Stimulated activated CD8-positive, alpha-beta memory T cell treated with anti-CD3 and anti-CD28 coated beads, Interleukin-7, amount 100 ng/mL, for 48 hours (primary cell): ENCODE results near the gene CYB5D1.

ENCODE experiments used
- DNase-seq, 2 donors: peaks; one replicate each; pipeline ENCODE4 v3.0.0-alpha.2; 2020; ENCODE audit warnings: low read depth in 1 of 2; ENCODE audit errors: extremely low read depth in 1 of 2

Gene CYB5D1

DNA sequence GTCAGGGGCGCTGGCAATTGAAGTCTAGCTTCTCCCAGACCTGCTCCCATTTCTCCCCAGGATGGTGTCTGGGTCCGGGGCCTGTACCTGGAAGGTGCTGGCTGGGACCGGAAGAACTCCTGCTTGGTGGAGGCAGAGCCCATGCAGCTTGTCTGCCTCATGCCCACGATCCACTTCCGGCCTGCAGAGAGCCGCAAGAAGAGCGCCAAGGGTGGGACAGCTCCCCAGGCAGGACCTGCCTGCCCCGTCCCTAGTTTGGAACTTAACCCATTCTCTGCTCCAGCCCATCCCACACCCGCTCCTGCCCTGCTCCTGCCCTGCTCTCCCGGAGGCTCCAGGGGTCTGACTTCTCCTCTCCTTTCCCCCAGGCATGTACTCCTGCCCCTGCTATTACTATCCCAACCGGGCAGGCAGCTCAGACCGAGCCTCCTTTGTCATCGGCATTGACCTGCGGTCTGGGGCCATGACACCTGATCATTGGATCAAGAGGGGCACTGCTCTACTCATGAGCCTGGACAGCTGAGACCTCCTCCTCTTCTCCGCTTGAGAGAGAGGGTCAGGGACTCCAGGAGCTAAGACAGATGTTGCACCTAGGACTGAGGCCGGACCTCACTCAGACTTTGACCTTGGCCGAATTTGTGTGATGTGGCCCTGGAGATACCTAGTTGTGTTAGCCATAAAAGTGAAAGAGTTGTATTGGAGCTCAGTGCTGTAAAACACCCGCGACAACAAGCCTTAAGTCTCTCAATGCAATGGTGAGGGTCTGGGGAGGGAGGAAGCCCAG is 24.6 kb upstream of the CYB5D1 start:
- no peak for DNase-seq

DNA sequence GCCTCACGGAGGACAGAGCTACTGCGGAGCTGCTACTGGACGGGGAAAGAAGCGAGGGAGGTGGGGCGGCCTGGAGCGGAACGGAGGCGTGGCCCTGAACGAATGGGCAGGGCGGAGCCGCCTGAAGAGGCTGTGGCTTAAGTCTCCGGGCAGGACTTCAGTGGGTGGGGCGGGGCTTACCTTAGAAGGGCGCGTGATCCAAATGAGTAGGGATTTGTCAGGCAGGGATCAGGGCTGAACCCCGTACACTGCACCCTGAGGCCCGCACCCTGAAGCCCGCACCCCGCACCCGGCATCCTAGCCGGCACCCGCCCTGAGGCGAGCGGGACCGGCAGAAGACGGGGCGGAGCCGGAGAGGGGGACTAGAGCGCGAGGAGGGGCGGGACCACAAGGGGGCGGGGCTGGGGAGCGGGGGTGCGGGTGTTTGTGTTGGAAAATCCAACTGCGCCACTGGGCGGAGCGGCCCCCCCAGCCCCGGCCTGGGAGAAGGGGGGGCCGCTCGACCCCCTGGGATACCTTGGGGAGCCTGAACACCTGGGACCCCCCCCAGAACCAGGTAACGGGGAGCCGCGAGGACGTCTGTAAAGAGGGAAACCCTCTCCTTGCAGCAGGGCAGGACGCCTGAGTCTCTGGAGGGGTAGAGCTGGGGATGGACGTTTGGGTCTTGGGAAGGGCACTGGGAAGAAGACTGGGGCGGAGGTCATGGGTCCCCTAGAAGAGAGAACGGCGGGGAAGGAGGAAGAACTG is 23.8 kb upstream of the CYB5D1 start, which contains the start of gene KDM6B:
Gene KDM6B, plus strand, starts transcription at position 423 of the 747 bp plus-strand sequence. CDS start 11,338 bp downstream, outside the sequence.
- peak in 1 of 2 donors; percentile 84 for DNase-seq

DNA sequence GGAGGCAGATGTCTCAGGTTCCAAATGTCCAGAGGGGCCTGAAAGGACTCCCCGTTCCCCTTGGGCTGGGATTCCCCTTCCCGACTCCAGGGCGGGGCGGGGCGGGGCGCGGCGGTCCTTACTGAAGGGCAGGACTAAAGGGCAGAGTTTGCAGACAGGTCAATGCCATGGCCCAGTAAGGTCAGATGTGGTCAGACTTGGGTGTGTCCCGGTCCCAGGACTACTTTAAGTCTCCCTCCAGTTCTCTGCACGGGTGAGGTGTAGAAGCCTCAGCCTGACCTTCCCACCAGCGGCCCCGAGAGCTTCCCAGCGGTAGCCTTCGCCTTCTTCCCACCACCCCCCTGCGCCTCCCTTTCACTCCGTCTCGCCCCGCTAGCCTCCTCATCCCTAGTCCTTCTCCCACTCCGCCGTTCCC is 23.3 kb upstream of the CYB5D1 start:
- no peak for DNase-seq

DNA sequence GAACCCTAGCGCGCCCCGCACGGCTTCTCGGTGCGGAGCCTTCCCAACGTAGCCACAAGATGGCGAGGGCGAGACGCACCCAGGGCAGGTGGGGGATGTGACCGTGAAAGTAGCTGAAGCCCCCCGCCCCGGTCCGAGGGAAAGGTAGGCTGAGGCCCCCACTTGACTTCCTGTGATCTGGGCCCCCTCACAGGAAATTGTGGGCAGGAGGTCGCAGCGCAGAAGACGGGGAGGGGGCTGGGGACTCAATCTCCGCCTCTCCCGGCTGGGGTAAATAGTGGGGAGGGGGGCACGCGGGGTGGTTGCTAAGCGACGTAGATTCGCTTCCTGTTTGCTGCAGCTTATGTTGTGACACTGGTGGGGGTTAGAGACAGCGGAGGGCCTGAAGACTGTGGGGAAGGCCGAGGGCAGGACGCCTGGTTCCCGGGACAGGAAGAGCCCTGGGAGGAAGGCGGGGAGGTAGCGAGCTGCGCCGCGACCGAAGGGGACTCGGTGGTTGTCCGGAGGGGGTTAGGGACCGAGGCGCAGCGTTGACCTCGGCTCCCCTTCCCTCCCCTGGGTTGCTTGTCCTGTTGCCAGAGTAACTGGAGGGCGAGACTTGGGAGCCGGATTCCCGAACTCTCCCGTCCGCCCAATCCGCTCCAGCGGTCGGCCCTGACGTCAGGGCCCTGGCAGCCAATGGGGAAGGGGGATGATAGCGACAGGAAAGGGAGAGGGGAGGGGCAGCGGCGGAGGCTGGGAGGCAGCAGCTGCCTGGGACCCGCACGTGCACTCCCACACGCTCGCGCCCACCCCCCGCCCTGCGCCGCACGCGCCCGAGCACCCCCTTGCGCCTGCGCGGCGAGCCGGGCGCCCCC is 22.6 kb upstream of the CYB5D1 start:
- DNase-seq = peak; percentile 84 to 87

DNA sequence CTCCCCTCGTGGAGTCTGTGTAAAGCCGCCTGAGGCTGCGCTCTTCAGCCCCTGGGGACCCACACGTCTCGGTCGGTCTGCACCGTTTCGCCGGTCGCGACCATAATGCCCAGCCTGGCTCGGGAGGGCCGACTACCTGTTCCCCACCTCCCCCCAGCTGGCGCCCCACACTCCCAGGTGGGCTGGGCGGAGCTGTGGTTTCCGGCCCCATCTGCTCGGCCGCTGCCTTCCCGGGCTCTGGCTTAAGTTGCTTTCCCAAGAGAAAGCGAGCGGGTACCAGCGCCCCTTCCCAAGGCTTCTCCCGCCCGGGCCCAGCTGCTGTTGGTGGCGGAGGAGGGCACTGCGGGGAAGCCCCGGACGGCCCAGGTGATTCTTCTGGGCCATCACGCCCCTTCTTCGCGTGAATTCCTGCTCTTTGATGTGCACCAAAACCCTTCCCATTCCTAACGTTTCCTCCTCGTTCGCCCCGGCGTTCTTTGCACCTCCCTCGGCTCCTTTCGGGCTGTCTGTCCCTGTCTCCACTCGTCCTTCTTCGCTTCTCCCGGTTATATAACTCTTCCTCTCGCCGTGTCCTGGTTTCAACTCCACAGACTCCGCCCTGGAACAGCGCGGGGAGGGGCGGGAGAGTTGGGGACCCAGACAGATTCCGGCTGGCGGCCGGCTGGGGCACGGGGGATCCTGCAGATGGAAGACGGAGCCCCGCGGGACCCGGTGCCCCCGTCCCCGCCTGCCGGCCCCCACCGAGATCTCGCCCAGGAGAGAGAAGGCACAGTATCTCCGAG is 21.8 kb upstream of the CYB5D1 start:
- no peak for DNase-seq

DNA sequence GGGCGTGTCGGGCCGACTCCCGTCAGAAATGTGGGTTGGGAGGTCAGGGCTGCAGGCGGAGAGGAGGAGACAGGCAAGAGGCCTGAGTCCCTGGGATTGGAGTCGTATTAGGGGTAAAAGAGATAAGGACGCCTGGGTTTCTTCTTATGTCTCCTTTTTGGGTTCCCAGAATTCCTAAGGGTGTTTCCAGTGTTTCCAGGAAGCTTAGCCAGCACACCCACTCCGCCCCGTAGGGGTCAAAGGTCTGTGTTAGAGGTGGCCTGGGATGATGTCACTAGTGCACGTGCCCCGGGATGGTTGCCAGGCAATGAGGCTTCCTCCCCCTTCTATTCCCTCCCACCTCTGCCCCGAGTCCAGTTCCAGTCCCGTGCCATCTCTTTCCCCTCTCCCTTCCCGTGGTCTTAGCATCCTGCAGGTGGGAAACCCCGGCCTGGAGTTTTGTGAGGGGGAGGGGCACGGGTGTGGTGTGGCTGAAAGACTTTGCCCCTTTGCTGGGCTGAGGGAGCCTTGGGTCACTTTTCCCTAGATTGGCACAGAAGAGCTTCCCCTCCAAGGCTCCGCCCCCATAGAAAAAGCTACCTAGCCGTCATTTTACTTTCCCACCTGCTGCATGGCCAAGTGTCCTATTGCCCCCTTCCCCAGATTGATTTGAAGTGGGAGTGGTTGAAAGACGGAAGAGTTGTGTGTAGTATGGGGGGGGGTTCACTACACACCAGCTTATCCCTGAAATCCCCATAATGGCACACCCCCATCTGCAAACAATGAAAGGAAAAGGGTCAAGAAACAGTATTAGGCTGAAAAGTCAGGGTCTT is 21.0 kb upstream of the CYB5D1 start:
- DNase-seq = peak in 1 of 2 donors; percentile 67

DNA sequence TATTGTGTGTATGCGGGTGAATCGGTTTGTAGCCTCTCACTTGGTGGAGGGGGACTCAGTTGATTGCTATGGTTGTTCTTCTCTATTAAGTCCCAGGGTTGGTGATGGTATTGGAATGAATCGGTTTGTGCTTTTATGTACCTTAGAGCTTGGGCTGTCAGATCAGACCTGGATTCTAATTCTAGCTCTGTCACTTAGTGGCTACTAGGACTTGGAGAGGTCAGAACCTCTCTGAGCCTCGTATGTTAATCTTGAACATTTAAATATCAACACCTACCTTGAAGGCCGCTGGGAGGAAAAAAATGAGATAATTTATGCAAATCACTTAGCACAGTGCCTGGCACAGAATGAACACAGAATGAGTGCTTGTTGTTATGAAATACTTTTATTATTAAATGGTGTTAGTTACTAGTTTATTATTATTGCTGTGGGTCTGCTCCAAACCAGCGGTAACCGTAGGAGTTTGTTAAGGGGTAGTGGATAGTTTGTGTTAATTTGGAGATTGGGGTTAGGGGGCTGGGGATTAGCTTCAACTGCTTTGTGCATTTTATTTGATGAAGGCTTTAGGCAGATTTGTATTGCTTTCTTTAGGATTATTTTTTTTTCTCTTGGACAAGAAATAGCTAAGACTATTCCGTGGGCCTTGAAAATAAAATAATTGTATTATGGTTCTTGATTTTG is 20.3 kb upstream of the CYB5D1 start:
- no peak for DNase-seq

DNA sequence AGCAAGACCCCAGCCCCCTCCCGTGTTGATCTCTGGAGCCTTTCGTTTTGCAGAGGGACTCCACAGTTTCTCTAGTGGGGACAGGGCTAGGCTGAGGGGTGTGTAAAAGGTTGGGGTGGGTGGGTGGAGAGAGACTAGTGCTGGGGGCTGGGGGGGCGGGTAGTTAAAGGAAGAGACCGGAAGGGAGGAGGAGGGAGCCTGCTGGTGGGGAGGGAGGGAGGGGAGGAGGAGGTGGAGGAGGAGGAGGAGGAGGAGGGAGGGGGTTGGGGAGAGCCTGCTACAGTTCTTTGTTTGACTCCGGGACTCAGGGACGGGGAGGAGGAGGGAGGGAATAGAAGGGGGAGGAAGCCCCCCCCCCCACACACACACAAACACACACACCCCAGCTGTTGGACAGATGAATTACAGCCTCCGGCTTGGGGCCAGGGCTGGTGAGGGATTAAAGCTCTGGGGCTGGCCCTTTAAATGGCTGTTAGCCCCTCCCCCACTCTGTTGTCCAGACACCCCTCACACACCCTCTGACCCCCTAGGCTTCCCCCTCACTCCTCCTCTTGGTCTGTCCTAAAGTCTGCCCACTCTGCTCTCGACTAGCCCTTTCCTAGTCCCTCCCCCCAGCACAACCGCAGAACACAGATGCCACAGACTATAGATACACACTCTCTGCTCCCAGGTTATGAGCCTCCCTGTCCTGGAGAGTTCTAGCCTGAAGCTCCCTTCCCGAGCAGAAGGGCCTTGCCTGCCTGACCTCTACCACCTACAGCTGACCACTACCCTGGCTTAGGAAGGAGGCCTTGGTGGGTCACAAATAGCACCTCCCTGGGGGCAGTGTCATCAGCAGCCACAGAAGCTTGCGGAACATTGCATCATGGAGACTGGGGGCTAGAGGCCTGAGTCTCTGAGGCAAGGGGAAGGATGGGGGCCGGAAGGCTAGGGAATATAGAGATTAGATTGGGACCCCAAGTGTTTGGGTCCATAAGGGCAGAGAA is 19.4 kb upstream of the CYB5D1 start:
- no peak for DNase-seq

DNA sequence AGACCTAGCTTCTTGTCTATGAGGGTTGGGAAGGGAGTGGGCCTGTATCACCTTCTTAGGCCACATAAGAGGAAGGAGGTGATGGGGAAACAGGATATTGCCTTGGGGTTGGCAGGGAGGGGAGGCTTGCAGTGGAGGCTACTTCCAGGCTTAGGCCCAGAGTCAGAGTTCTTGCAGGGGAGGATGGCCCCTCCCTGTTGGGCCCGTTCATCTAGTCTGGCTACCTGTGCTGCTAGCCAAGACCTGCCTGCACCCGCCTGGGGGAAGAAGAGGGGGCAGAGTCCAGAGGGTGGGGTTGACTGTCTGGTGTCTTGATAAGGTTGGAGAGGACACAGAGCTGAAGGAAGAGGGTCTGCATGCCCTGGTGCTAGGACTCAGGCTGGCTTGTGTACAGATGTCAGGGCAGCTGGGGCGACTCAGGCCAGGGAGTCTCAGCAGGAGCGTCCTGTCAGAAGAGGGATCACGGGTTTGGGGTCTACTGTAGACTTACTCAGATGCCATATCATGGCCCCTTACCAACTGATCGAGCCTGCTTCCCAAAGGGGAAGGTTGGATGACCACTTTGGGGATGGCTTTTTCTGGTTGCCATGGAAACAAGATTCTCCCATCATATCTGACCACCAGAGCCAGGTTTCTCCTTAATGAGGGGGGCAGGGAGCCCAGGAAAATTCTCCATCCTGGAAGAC is 18.5 kb upstream of the CYB5D1 start:
- DNase-seq = no peak

DNA sequence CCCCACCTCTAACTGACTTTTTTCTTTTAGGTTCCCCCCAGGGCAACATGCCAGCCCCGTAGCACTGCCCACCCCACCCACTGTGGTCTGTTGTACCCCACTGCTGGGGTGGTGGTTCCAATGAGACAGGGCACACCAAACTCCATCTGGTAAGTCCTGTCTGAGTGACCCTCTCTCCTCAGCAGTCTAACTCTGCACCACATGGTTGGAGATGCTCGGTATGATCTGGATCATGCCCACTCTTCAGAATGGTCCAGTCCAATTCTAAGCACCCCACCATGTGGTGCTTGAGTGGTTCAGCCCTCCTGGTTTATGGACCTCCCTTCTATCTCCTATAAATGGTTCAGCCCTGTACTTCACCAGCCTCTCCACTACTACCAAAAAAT is 17.9 kb upstream of the CYB5D1 start:
- DNase-seq = no peak

DNA sequence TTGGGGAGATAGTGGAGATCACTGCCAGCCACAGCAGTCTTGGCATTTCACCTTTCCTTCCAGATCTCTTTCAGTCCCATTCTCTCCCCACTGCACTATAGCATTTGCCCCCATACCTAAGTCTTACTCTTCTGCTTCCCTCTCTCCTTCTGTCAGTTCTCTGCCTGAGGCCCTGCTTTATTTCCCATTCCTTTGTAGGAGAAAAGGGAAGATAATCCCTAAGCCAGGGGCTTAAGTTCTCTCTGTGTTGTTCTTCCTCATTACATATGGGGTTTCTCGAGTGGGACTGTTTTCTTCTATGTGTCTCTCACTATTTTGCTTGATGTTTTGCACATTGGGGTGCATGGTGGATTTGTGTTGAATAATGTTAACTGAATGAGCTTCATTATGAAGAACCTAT is 17.4 kb upstream of the CYB5D1 start:
- DNase-seq = no peak

DNA sequence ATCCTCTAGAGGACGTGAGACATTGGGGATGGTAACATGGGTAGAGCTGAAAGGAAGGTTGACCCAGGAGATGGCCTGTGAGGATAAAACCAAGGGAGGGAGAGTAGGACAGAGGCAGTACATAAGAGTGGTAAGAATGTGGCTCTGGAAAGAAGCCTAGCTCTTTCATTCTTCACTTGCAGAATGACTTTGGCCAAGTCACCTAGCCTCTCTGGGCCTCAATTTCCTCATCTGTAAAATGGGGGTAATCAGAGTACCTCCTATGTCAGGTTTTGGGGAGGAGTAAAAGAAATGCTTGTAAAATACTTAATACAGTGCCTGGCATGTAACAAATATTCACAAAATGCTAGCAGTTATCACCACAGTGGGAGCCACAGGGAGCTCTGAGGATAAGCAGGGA is 16.9 kb upstream of the CYB5D1 start:
- no peak for DNase-seq

DNA sequence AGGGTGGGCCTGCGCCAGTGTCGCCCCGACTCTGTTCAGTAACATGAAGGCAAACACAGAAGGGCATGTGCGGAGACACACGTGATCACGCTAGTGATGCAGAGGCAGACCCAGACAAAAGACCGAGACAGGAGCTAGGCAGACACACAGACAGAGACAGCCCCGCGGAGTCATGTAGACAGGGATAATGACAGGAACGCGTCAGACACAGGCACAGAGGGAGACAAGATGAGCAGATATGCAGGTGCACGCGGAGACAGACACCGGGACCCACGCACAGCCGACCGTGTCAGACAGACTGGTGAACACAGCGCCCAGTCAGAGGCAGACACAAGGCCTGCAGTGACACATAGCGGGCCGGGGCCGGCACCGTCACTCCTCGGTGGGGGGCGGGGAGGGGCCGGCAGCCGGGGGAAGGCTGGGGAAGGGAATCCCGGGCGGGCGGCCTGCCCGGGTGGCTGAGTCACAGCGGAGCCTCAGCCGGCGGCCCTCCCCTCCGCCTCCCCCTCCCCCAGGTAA is 16.3 kb upstream of the CYB5D1 start:
- DNase-seq = peak; percentile 82 to 88

DNA sequence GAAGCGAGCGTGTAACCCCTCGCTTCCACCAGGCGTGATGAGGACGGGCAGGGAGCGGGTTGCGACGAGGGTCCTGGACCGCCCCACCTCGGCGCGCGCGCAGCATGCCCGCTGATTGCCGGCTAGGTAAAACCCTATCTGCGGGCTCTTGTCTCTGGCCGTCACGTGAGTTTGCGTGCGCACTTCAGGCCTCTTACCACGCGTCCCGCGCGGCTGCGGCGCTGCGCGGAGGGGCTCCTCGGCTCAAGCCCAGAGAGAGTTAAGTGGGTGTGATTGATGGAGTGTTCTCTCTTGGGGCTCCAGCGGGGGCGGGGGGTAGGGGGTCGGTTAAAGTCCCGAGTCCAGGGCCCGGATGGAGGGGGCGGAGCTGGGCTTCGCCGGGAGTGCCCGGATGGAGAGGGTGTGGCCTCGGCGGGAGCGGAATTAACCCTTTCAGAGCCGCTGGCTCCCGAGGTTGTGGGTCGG is 15.9 kb upstream of the CYB5D1 start:
- peak in 1 of 2 donors; percentile 70 for DNase-seq

DNA sequence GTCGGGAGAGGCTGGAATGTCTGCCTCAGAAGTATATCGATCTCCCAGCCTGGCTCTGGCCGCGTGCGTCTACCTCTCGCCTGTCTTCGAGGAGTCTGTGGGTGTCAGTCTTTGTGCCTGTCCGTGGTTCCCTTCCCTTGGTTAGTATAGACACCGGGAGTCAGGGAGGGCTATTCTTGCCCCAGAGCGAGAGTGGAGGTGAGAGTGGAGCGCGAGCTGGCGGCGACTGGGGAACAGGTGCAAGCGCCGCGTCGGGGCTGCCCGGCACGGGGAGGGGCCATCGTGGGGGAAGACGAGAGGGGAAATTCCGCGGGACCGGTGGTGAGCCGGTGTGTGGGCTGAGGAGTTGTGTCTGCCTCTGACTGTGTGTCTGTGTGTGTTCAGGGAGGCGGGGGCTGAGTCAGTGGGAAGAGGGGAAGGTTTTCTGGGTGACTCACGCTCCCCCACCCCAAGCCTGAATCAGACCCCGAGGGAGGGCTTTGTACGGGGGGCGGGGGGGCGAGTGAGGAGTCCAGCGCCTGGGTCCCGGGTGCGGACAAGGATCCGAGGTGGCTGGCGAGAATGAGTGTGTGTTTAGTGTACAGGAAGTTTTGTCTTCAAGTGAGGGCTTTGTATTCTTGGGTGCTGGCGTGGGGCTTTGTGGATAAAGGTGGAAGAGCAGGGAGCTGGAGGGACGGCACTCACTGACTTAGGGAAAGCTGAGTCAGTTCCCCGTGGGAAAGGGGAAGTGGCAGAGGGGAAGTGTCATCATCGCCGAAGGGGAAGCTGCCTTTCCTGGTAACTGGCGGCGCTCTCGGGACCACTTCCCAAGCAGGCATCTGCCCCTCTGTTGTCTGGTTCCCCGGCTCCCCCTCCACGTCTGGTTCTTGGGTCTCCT is 15.2 kb upstream of the CYB5D1 start:
- DNase-seq = peak; percentile 91 to 97

DNA sequence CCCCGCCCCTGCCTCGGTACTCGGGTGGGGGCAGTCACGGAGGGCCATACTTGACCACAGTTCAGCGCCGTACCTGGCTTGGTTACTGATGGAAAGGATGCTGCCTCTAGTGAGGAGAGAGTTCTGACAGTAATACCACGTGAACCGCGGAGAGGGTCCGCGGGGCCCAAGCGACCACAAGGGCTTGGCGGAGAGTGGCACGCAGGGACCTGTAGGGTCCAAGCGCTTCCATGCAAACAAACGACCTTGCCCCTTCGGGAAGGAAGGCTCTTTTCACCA is 14.6 kb upstream of the CYB5D1 start:
- no peak for DNase-seq
